Measurements from ENCODE around the gene TNFAIP3.
"Not testable (repeated sequence)": the region's sequence is repeated elsewhere in the genome, so short reads cannot be mapped to it uniquely, and the experiment has no call there.

The TNFAIP3 gene

DNA sequence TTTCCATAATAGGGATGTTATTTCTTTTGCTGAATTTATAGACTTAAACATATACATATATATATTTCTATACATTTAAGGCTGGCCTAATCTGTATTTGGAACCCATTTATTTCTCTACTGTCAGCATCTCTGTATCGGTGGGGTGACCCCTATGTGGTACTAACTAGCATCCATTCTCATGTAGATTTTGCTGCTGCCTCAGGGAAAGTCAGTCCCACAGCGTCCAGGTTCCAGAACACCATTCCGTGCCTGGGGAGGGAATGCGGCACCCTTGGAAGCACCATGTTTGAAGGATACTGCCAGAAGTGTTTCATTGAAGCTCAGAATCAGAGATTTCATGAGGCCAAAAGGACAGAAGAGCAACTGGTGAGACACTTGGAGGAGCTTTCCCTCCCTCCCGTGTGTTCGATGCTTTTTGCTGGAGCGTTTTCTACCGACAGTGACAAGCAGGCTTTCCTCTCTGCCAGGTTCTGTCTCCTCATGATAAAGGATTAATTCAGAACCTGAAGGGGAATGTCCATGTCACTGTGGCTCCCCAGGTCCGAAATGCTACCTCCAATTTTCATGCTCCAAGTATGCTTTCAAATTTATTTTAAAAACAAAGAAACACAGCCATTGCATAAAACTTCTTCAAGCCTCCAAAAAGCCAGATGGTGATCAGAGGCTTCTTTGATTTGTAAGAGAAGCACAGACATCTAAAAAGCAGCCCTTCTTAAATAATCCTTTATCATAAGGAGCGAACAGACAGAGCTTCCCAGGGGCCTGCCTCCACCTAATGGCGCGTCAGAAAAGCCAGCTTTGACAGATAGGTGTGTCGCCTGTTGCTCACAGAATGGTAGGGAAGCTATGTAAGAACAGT is 13.1 kb downstream of the TNFAIP3 start:
- DNase-seq: peak; percentile 32 to 51

DNA sequence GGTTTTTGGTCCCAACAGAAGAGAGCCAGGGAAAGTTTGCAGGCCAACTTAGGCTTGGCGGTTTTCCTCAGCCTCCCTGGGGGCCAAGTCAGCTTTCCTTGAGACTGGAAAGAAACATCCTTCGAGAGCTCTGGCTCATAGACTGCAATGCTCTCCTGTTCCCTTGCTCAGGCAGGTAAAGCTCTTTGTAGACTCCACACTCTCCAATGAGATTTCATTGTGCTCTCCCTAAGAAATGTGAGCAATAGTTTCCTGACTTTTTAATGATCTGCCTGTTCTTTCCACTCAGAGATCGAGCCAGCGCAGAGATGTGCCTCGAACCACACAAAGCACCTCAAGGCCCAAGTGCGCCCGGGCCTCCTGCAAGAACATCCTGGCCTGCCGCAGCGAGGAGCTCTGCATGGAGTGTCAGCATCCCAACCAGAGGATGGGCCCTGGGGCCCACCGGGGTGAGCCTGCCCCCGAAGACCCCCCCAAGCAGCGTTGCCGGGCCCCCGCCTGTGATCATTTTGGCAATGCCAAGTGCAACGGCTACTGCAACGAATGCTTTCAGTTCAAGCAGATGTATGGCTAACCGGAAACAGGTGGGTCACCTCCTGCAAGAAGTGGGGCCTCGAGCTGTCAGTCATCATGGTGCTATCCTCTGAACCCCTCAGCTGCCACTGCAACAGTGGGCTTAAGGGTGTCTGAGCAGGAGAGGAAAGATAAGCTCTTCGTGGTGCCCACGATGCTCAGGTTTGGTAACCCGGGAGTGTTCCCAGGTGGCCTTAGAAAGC is 13.9 kb downstream of the TNFAIP3 start:
- peak; percentile 56 to 66 for DNase-seq

DNA sequence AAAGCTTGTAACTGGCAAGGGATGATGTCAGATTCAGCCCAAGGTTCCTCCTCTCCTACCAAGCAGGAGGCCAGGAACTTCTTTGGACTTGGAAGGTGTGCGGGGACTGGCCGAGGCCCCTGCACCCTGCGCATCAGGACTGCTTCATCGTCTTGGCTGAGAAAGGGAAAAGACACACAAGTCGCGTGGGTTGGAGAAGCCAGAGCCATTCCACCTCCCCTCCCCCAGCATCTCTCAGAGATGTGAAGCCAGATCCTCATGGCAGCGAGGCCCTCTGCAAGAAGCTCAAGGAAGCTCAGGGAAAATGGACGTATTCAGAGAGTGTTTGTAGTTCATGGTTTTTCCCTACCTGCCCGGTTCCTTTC is 14.4 kb downstream of the TNFAIP3 start:
- no peak for DNase-seq

- peak; percentile 59 to 75 for DNase-seq
Measured at GRCh38 chr6:137882225-137882961, 15.3 kb downstream of the TNFAIP3 start.

DNA sequence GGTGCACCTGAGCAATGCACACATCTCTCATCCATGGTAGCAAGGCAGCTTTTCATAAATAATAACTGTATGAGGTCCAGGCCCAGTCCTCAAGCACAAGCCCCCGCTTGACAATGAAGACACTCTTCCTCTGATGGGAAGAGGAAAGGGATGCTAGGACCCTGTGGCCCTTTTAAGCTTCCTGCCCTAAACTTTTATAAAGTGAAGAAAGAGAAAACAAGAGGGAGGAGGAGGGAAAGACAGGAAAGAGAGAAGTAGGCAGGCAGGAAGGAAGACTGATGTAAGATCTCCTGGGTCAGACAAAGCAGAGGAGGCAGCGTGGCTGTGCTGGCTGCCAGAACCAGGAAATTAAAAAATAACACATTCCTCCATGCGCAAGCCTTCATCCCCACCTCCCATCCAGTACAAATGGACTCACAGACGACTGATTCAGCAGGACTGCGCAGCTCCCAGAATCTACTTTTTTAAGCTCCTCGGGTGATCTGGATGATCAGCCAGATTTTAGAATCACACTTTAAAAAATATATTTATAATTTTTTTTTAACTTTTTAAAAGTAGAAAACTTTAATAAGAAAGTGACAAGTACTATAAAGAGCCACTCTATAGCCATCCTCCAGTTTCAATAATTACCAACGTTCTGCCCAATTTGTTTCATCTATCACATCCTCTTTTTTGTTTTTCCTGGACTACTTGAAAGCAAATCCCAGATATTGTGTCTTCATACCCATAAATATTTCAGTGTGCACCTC is 16.5 kb downstream of the TNFAIP3 start:
- DNase-seq: peak; percentile 78 to 79

DNA sequence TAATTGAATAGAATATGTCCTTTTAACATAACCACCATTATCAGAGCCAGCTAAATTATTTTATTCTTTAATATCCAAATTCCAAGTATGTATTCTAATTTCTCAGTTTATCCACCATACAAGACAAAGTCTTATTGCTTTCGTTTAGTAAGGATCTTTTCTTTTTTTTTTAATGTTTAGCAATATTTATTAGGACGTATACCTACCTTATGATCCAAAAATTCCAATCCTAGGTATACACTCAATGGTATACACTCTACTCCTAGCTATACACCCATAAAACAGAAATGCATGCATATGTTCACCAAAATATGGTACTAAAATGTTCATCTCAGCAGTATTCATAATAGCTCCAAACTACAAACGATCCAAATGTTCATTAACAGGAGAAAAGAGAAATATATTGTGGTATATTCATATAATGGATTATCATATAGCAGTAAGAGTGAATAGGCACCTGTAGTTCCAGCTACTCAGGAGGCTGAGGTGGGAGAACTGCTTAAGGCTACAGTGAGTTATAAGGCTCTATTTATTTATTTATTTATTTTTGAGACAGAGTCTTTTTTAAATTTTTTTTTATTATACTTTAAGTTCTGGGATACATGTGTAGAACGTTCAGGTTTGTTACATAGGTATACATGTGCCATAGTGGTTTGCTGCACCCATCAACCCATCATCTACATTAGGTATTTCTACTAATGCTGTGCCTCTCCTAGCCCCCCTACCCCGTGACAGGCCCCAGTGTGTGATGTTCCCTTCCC is 17.3 kb downstream of the TNFAIP3 start:
- peak; percentile 45 to 71 for DNase-seq

DNA sequence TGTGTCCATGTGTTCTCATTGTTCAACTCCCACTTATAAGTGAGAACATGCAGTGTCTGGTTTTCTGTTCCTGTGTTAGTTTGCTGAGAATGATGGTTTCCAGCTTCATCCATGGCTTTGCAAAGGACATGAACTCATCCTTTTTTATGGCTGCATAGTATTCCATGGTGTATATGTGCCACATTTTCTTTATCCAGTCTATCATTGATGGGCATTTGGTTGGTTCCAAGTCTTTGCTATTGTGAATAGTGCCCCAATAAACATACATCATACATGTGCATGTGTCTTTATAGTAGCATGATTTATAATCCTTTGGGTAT is 17.8 kb downstream of the TNFAIP3 start:
- not testable (repeated sequence) for DNase-seq

GRCh38 chr6:137886226-137886625 is 19.2 kb downstream of the TNFAIP3 start:
- DNase-seq: peak in 1 of 2 donors; percentile 21

GRCh38 chr6:137890983-137891537 is 24.0 kb downstream of the TNFAIP3 start:
- DNase-seq: no peak

DNA sequence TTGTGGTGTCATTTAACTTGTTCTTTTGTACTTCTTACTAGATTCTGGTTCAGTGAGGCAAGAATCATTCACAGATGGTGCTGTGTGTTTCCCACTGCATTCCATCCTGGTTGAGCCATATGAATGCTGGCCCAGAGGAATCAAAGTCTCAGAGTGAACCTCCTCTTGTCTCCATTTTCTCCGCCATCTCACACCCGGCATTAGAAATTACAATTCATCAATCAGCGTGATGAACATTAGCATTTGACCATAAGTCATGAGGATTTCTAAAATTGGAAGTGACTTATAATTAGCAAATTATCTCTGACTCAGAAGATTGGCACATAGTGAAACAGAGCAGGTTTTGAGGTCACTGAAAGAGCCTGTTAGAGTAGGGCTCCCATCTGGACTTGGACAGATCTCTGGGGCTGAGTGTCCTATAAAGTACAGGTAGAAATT is 25.2 kb downstream of the TNFAIP3 start:
- no peak for DNase-seq

DNA sequence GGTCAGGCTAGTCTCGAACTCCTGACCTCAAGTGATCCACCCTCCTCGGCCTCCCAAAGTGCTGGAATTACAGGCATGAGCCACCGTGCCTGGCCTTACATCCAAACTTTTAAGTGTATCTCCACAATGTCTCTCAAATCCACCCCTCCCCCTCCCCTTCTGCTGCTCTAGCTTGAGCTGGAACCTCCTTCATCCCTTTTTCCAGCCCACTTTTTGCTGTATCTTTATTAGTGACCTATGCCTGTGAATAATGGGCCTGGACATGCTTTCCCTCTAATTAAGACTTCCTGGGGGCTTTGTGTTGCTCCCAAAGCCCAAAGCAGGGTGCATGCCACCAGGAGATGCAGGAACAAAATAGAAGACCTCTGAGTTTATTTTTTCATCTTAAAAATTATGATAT is 26.1 kb downstream of the TNFAIP3 start:
- DNase-seq: no peak

DNA sequence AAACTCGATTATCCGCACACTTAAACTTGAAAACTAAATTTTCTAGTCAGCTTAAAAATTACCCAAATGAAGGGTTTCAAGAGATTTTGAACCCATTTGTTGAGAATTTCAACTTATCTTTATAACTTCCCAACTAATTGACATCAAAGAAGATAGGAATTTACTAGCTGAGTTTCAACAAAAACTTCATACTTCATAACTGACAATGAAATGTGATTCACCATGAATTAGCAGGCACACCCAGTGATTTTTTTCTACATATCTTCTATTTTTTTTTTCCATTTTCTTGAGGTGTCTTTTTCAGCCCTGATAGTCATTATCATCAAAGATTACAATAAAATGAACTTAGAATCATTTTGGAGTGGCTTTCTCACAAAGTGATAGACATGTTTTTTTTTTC is 26.7 kb downstream of the TNFAIP3 start:
- DNase-seq: no peak

GRCh38 chr6:137894378-137894777 is 27.3 kb downstream of the TNFAIP3 start:
- DNase-seq: not testable (repeated sequence)

GRCh38 chr6:137894779-137895385 is 27.8 kb downstream of the TNFAIP3 start:
- no peak for DNase-seq

DNA sequence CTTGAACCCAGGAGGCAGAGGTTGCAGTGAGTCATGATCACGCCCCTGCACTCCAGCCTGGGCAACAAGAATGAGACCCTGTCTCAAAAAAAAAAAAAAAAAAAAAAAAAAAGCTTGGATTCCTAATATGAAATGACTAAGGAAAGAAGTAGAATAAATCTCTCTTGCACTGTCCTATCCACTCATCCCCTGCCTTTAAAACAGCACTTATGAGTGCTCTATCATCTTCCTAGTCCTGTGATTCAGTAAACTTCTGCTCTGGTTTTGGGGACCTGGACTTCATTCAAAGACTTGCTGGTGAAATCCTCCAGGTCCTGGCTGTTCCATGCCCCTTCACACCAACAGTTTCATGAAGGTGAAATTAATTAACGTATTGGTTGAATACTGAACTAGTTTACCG is 29.6 kb downstream of the TNFAIP3 start:
- no peak for DNase-seq

GRCh38 chr6:137900815-137901214 is 33.8 kb downstream of the TNFAIP3 start:
- no peak for DNase-seq

- no peak for DNase-seq
Measured at GRCh38 chr6:137901454-137901853, 34.4 kb downstream of the TNFAIP3 start.

DNA sequence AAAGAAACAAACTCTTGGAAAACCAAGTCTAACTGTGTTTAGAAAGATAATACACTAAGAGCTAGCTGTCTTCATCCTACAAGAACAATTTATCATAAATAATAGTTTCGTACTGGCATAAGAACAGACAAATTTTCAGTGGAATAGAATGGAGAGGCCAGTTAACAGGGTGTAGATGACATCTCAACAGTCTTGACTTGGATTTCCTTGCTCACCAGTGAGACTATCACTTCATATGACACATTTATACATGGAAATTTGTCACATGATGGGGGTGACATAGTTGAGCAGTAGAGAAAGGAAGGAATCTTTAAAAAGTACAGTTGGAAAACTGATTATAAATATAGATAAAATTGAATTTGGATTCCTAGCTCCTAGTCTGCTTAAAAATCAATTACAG is 35.6 kb downstream of the TNFAIP3 start:
- DNase-seq: no peak

DNA sequence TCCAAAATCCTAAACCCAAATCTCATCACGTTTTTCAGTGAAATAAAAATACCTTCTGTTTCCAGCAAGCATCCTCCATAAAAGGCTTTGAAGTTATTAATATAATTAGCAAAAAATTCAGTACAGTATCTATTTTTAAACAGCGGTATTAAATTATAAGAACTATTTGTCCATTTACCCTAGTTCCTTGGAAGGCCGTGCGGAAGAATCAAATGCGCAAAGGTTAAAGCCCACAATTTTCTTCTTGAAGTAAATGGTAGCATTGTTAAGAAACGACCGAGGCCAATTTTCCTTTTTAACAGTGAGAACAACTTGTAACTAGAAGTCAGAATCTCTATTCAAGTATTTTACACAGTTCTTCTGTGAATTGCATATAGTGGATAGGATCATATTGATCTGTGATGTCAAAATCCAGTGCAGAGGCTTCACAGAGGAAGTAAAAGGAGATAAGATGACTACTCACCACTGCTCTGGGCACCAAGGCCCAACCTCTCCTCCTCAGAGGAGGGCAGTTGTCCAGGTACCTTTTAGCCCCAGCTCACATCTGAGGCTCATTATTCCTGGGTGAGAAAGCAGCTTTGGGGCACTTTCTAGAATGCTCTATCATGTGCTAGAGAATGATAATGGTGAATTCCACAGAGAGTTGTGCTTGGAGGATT is 36.3 kb downstream of the TNFAIP3 start:
- DNase-seq: no peak

DNA sequence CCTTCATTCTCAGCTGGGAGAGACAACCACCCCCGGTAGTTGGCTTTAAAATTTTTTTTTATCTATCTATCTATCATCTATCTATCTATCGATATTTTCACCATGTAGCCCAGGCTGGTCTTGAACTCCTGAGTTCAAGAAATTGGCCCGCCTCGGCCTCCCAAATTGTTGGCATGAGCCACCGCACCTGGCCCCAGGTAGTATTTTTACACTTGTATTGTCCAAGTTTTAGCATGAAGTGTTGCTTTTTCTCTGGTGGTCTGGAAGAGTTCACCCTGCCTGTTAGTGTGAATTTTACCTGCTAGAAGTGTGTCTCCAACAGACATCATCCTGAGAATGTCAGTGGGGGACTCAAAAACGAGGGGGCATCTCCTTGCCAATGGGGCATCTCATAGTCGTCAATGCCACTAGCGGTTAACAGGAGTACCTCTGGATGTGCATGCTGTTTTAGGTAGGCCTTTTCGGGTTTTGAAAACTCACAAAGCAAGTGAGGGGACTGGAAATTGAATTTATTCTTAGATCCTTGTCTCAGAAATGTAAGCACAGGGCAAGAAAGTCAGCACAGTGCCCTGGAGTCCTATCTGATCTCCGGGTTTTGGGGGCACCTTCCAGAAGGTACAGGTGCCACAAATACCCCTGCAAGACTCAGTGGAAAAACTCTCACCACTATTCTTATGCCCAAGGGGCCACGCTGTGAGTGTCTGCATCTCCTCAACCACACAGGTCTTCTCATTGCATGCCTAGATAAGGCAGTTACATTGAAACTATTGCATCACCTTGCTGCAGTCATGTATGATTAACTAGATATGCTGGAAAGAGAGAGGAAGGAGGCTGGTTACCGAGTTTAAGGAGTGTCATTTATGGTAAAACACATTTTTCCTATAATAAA is 37.1 kb downstream of the TNFAIP3 start:
- DNase-seq: no peak

Data from CD4-positive, alpha-beta T cell treated with Interleukin-4 for 1 hour (primary cell).